ENCODE results near the gene NEDD4L.

DNA sequence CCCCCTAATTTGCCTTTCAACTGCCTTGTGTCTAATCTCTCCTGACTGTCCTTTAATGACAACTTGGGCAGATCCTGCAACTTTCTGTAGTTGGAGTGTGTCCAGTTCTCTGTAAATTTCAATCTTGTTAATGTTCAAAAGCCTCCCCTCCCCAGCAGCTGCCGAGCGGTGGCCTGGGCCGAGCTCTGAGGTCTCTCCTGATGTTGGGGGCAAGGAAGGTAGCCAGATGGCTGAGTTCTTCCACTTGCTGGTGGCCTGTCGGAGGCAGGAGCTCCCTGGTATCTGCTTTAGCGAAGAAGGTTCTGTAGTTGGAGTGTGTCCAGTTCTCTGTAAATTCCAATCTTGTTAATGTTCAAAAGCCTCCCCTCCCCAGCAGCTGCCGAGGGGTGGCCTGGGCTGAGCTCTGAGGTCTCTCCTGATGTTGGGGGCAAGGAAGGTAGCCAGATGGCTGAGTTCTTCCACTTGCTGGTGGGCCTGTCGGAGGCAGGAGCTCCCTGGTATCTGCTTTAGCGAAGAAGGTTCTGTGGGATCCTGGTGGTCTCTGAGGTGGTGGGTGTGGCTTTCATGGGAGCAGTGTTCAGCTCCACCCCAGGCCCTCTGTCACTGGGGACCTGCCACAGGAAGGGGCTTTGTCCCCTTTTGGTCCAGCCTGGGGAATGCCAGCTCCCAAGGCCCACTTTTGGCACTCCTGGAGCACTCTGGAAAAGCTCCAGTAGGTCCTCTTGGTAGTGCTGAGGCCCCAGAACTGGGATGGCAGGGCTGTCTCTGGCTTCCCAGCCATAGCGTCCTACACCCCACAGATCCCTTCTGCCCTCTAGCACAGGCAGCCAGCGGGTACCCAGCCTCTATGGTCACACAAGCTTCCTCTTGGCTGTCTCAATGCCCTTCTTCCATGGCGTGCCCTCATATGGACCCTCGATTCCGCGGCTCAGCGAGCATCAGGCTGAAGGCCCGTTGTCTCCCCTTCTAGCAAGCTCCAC is 373.0 kb downstream of the NEDD4L start:
- TF ChIP-seq, protein P1, sequence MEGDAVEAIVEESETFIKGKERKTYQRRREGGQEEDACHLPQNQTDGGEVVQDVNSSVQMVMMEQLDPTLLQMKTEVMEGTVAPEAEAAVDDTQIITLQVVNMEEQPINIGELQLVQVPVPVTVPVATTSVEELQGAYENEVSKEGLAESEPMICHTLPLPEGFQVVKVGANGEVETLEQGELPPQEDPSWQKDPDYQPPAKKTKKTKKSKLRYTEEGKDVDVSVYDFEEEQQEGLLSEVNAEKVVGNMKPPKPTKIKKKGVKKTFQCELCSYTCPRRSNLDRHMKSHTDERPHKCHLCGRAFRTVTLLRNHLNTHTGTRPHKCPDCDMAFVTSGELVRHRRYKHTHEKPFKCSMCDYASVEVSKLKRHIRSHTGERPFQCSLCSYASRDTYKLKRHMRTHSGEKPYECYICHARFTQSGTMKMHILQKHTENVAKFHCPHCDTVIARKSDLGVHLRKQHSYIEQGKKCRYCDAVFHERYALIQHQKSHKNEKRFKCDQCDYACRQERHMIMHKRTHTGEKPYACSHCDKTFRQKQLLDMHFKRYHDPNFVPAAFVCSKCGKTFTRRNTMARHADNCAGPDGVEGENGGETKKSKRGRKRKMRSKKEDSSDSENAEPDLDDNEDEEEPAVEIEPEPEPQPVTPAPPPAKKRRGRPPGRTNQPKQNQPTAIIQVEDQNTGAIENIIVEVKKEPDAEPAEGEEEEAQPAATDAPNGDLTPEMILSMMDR (conservative IDR thresholded peaks at IDR 0.05) = no peak
- TF ChIP-seq EZH2 (IDR thresholded peaks at IDR 0.05; ENCODE audit: low read depth) = no peak

All from PC-9 (cell line).